Stimulated activated CD8-positive, alpha-beta memory T cell treated with anti-CD3 and anti-CD28 coated beads, Interleukin-7, amount 100 ng/mL, for 24 hours (primary cell): ENCODE data around the gene JUP.
"Not testable (repeated sequence)": the region's sequence is repeated elsewhere in the genome, so short reads cannot be mapped to it uniquely, and the experiment has no call there.

ENCODE experiments used
- DNase-seq: peaks from one replicate; pipeline ENCODE4 v3.0.0-alpha.2; 2020; ENCODE audit warnings: low read depth

JUP gene

GRCh38 chr17:41786227-41787020, at the start of gene JUP:
Gene JUP, minus strand, starts transcription at chr17:41786711. Its CDS starts 14,857 bp downstream, at chr17:41771854.
- DNase-seq, result peak; percentile 78

GRCh38 chr17:41835800-41836549, 49.5 kb upstream of the JUP start, which contains the start of gene NT5C3B:
Gene NT5C3B, minus strand, starts transcription at chr17:41836232. Its CDS starts 39 bp downstream, at chr17:41836193.
- peak; percentile 28 for DNase-seq

- DNase-seq, result no peak
Measured at GRCh38 chr17:41835214-41835799, 48.8 kb upstream of the JUP start.

GRCh38 chr17:41829961-41830360, 43.5 kb upstream of the JUP start:
- DNase-seq, result not testable (repeated sequence)

GRCh38 chr17:41825175-41825845, 38.8 kb upstream of the JUP start:
- DNase-seq, result no peak

GRCh38 chr17:41824086-41824485, 37.6 kb upstream of the JUP start:
- DNase-seq, result no peak

- no peak for DNase-seq
Measured at GRCh38 chr17:41823580-41823979, 37.1 kb upstream of the JUP start.

- DNase-seq, result no peak
Measured at GRCh38 chr17:41823141-41823524, 36.6 kb upstream of the JUP start.

GRCh38 chr17:41822216-41823140, 36.0 kb upstream of the JUP start:
- no peak for DNase-seq

GRCh38 chr17:41821776-41822175, 35.3 kb upstream of the JUP start:
- DNase-seq, result no peak

- no peak for DNase-seq
Measured at GRCh38 chr17:41818024-41818423, 31.5 kb upstream of the JUP start.

GRCh38 chr17:41816637-41817320, 30.3 kb upstream of the JUP start:
- no peak for DNase-seq

- DNase-seq, result no peak
Measured at GRCh38 chr17:41814195-41814594, 27.7 kb upstream of the JUP start.

GRCh38 chr17:41813699-41814124, 27.2 kb upstream of the JUP start:
- no peak for DNase-seq

- DNase-seq, result no peak
Measured at GRCh38 chr17:41813152-41813680, 26.7 kb upstream of the JUP start.

- no peak for DNase-seq
Measured at GRCh38 chr17:41812381-41813151, 26.1 kb upstream of the JUP start, which contains the start of gene FKBP10. Gene FKBP10, plus strand, starts transcription at chr17:41813004. Its CDS starts 31 bp downstream, at chr17:41813035.

GRCh38 chr17:41811549-41812380, 25.3 kb upstream of the JUP start, which contains the start of gene P3H4:
Gene P3H4, minus strand, starts transcription at chr17:41811949. Its CDS starts 34 bp downstream, at chr17:41811915.
- peak; percentile 10 for DNase-seq
